Osteoblast (primary cell): ENCODE measurements around the gene ZDHHC14. TPM values are rescaled to one million over a fixed set of nuclear protein-coding genes. Genes with fewer than 3 reads are reported as not detected.
A peak's percentile ranks its signal among the peaks of the same experiment; 100 is the strongest.
"Not testable (repeated sequence)": the region's sequence is repeated elsewhere in the genome, so short reads cannot be mapped to it uniquely, and the experiment has no call there.

Experiments
- DNase-seq: peaks from one replicate; pipeline ENCODE4 v3.0.0; 2011; ENCODE audit warnings: low spot score, mixed read lengths; ENCODE audit not compliant: insufficient read length; ENCODE audit errors: missing footprints
- H2AFZ ChIP-seq: 2 replicates; pipeline ENCODE4 v1.6.0; 2011; ENCODE audit warnings: mild to moderate bottlenecking, low read length
- H3K27ac ChIP-seq: 2 replicates; pipeline ENCODE4 v1.5.1; 2011; ENCODE audit warnings: mild to moderate bottlenecking, low read depth, low read length, moderate library complexity
- H3K27me3 ChIP-seq: 2 replicates; pipeline ENCODE4 v1.6.0; 2012; ENCODE audit warnings: mild to moderate bottlenecking, control low read depth, inconsistent platforms, low read length, moderate library complexity; ENCODE audit not compliant: insufficient read depth
- H3K36me3 ChIP-seq: 2 replicates; pipeline ENCODE4 v1.5.1; 2011; ENCODE audit warnings: mild to moderate bottlenecking, low read length, control low read depth, moderate library complexity; ENCODE audit not compliant: insufficient read depth
- H3K4me1 ChIP-seq: 2 replicates; pipeline ENCODE4 v1.5.1; 2011; ENCODE audit warnings: mild to moderate bottlenecking, low read length, control low read depth, moderate library complexity; ENCODE audit not compliant: insufficient read depth
- H3K4me2 ChIP-seq: 2 replicates; pipeline ENCODE4 v1.6.0; 2011; ENCODE audit warnings: mild to moderate bottlenecking, low read length; ENCODE audit not compliant: insufficient read depth
- H3K4me3 ChIP-seq: fragments of 200-600 bp; sonication (generic); 3 replicates; pipeline ENCODE4 v1.5.1; 2012; ENCODE audit warnings: mild to moderate bottlenecking, low read length, inconsistent platforms; ENCODE audit not compliant: insufficient read depth
- H3K79me2 ChIP-seq: 2 replicates; pipeline ENCODE4 v1.6.0; 2012; ENCODE audit warnings: mild to moderate bottlenecking, low read length, control low read depth, inconsistent platforms; ENCODE audit not compliant: insufficient read depth
- H3K9me3 ChIP-seq: 2 replicates; pipeline ENCODE4 v1.5.1; 2011; ENCODE audit warnings: low read depth, low read length, control low read depth
- H4K20me1 ChIP-seq: 2 replicates; pipeline ENCODE4 v1.6.0; 2012; ENCODE audit warnings: mild to moderate bottlenecking, low read length, control low read depth; ENCODE audit not compliant: insufficient read depth
- CTCF ChIP-seq: IDR thresholded peaks from 2 replicates; pipeline ENCODE4 v1.5.1; 2011; ENCODE audit warnings: mild to moderate bottlenecking, low read depth, low read length, moderate library complexity; ENCODE audit errors: extremely low read depth
- total RNA-seq: library from RNA; depleted of rRNA; stranded (reverse); fragments of >200 nt; gene quantifications from 2 replicates; pipeline ENCODE4 v1.2.3, GENCODE V29; 2012

Gene ZDHHC14
- total RNA-seq, 1 donor = 1.4 TPM

- H2AFZ ChIP-seq = peak overlapping the region; percentile 92
- H3K79me2 ChIP-seq = peaks cover 2% of the 10 kb centered on the region
- peaks cover 14% of the 10 kb centered on the region for H3K4me1 ChIP-seq
- H3K27me3 ChIP-seq = peaks cover 7% of the 10 kb centered on the region
- peak; percentile 92 for DNase-seq
- no peak for TF ChIP-seq CTCF
- H4K20me1 ChIP-seq = no peaks in the 10 kb centered on the region
- no peak overlapping the region for H3K27ac ChIP-seq
- H3K36me3 ChIP-seq = no peaks in the 10 kb centered on the region
- H3K4me2 ChIP-seq = peak overlapping the region; percentile 98
- H3K4me3 ChIP-seq = peak overlapping the region; percentile 90
- H3K9me3 ChIP-seq = no peaks in the 10 kb centered on the region
Observed at GRCh38 chr6:157381631-157382621, 936 bp downstream of the ZDHHC14 start.

- peak overlapping the region; percentile 98 for H3K4me2 ChIP-seq
Observed at GRCh38 chr6:157382821-157383220, 1.8 kb downstream of the ZDHHC14 start.

GRCh38 chr6:157383471-157383870 lies 2.5 kb downstream of the ZDHHC14 start:
- Histone ChIP-seq H3K27me3 (peaks cover 7% of the 10 kb centered on the region), H3K79me2 (peaks cover 2% of the 10 kb centered on the region), H3K9me3 (no peaks in the 10 kb centered on the region), H3K4me3 (no peak overlapping the region), H2AFZ (no peak overlapping the region), H3K4me1 (peaks cover 14% of the 10 kb centered on the region), H3K27ac (no peak overlapping the region), H3K36me3 (no peaks in the 10 kb centered on the region), H4K20me1 (no peaks in the 10 kb centered on the region), H3K4me2 (no peak overlapping the region)
- no peak for TF ChIP-seq CTCF
- DNase-seq = no peak

More at GRCh38 chr6:157382821-157383220, 1.8 kb downstream of the ZDHHC14 start:
- H3K79me2 ChIP-seq = peaks cover 2% of the 10 kb centered on the region
- no peak overlapping the region for H2AFZ ChIP-seq
- H3K27me3 ChIP-seq = peaks cover 7% of the 10 kb centered on the region
- H3K27ac ChIP-seq = no peak overlapping the region
- H3K36me3 ChIP-seq = no peaks in the 10 kb centered on the region
- TF ChIP-seq CTCF = no peak
- no peak for DNase-seq
- peaks cover 14% of the 10 kb centered on the region for H3K4me1 ChIP-seq
- no peaks in the 10 kb centered on the region for H4K20me1 ChIP-seq
- H3K4me3 ChIP-seq = peak overlapping the region; percentile 90
- H3K9me3 ChIP-seq = no peaks in the 10 kb centered on the region

GRCh38 chr6:157384962-157385361 lies 4.0 kb downstream of the ZDHHC14 start:
- not testable (repeated sequence) for H3K4me3 ChIP-seq, H3K4me2 ChIP-seq, H3K27ac ChIP-seq, DNase-seq, H3K79me2 ChIP-seq, H3K4me1 ChIP-seq, H2AFZ ChIP-seq, H3K9me3 ChIP-seq, H3K27me3 ChIP-seq, H4K20me1 ChIP-seq, H3K36me3 ChIP-seq
